Body of pancreas (tissue), 4 donors: ENCODE measurements around the gene MED12L.

Experiments
- CTCF ChIP-seq, 7 experiments: fragments of 450-650 bp in 4 of 7; fragments of 200-600 bp in 3 of 7; sonication (generic) in 3 of 7; IDR thresholded peaks; one replicate each; pipeline ENCODE4 v1.5.1; 2016 to 2019; ENCODE audit warnings: antibody characterized with exemption in 7 of 7
- POLR2A ChIP-seq, 3 donors: fragments of 450-650 bp; IDR thresholded peaks; one replicate each; pipeline ENCODE4 v1.6.1; 2016; ENCODE audit warnings: antibody characterized with exemption in 3 of 3, mild to moderate bottlenecking in 2 of 3

DNA sequence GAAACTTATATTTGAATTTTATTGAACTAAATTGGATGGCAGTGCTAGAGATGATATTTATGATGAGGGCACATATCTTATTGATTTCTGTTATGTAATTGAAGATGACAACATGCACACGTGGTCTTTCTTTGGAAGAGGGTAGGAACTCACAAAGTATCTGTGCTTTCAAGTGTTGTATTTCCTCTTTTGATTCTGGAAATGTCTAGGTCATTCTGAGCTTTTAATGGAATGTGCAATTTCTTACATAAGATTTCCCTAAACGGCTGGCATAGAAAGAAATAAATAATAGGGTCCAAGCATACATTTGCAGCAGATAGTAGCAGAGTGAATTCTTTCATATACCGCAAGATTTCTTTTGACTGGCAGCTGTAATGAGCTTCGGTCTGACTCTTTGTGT lies 127.7 kb downstream of the MED12L start:
- TF ChIP-seq CTCF (IDR thresholded peaks at IDR 0.05) (no peak), POLR2A (IDR thresholded peaks at IDR 0.05) (no peak)
